Liver (tissue), 9 donors: ENCODE data around the gene GPR26. TPM values are rescaled to one million over a fixed set of nuclear protein-coding genes. Genes with fewer than 3 reads are reported as not detected.

Source experiments
- DNase-seq: peaks from one replicate; pipeline ENCODE4 v3.0.0-alpha.2; 2017; ENCODE audit warnings: low spot score
- H3K27ac ChIP-seq, 2 donors: one replicate each; pipeline ENCODE4 v1.7.0; 2013; ENCODE audit warnings: inconsistent platforms in 2 of 2, low read length in 2 of 2, control low read depth in 1 of 2, low read depth in 1 of 2, mild to moderate bottlenecking in 1 of 2
- H3K27me3 ChIP-seq, 4 donors: one replicate each; pipeline versions ENCODE4 v1.6.1 to v1.7.0; 2013; ENCODE audit warnings: low read length in 3 of 4, inconsistent platforms in 1 of 4, mild to moderate bottlenecking in 1 of 4, moderate library complexity in 1 of 4; ENCODE audit not compliant: control insufficient read depth in 4 of 4, insufficient read depth in 4 of 4
- H3K36me3 ChIP-seq, 4 donors: one replicate each; pipeline versions ENCODE4 v1.6.1 to v1.7.0; 2013; ENCODE audit warnings: low read length in 3 of 4, mild to moderate bottlenecking in 3 of 4, low read depth in 1 of 4, moderate library complexity in 1 of 4; ENCODE audit not compliant: control insufficient read depth in 4 of 4, insufficient read depth in 3 of 4
- H3K4me1 ChIP-seq, 4 donors: one replicate each; pipeline versions ENCODE4 v1.6.1 to v1.7.0; 2013; ENCODE audit warnings: low read length in 3 of 4, mild to moderate bottlenecking in 3 of 4, moderate library complexity in 1 of 4; ENCODE audit not compliant: control insufficient read depth in 4 of 4, insufficient read depth in 4 of 4
- H3K4me3 ChIP-seq, 3 donors: one replicate each; pipeline versions ENCODE4 v1.6.1 to v1.7.0; 2013; ENCODE audit warnings: low read length in 3 of 3, control low read depth in 1 of 3, low read depth in 1 of 3, mild to moderate bottlenecking in 1 of 3
- H3K9ac ChIP-seq, 2 donors: one replicate each; pipeline ENCODE4 v1.7.0; 2013; ENCODE audit warnings: low read length in 2 of 2, mild to moderate bottlenecking in 2 of 2, moderate library complexity in 2 of 2, control low read depth in 1 of 2, low read depth in 1 of 2
- H3K9me3 ChIP-seq, 4 donors: one replicate each; pipeline versions ENCODE4 v1.6.1 to v1.7.0; 2013; ENCODE audit warnings: low read length in 3 of 4; ENCODE audit not compliant: control insufficient read depth in 4 of 4
- CTCF ChIP-seq: fragments of 150-350 bp; IDR thresholded peaks from 2 replicates; pipeline ENCODE4 v1.5.1; 2017; ENCODE audit warnings: improper control_type of control experiment, low read depth, low read length; ENCODE audit not compliant: missing input control
- EGR1 ChIP-seq, 2 donors: IDR thresholded peaks; 2 replicates each; pipeline ENCODE4 v1.6.1; 2016 to 2018; ENCODE audit warnings: antibody characterized with exemption in 2 of 2, low read depth in 2 of 2
- FOXA1 ChIP-seq: IDR thresholded peaks from 2 replicates; pipeline ENCODE4 v1.6.1; 2016; ENCODE audit warnings: antibody characterized with exemption
- FOXA2 ChIP-seq: IDR thresholded peaks from 2 replicates; pipeline ENCODE4 v1.6.1; 2016; ENCODE audit warnings: antibody characterized with exemption
- GABPA ChIP-seq, 2 donors: IDR thresholded peaks in 1 of 2; conservative IDR thresholded peaks in 1 of 2; 2 replicates each; pipeline ENCODE4 v1.6.1; 2016; ENCODE audit warnings: antibody characterized with exemption in 2 of 2, mild to moderate bottlenecking in 1 of 2, moderate library complexity in 1 of 2
- HNF4A ChIP-seq, 2 donors: conservative IDR thresholded peaks; 2 replicates each; pipeline ENCODE4 v1.6.1; 2016; ENCODE audit warnings: antibody characterized with exemption in 2 of 2, mild to moderate bottlenecking in 2 of 2
- HNF4G ChIP-seq: IDR thresholded peaks from 2 replicates; pipeline ENCODE4 v1.6.1; 2016; ENCODE audit warnings: antibody characterized with exemption
- JUND ChIP-seq, 2 donors: IDR thresholded peaks; 2 replicates each; pipeline ENCODE4 v1.6.1; 2016; ENCODE audit warnings: antibody characterized with exemption in 2 of 2
- NR2F2 ChIP-seq: IDR thresholded peaks from 2 replicates; pipeline ENCODE4 v1.6.1; 2016; ENCODE audit warnings: antibody characterized with exemption
- RAD21 ChIP-seq, 2 donors: IDR thresholded peaks; 2 replicates each; pipeline ENCODE4 v1.6.1; 2016; ENCODE audit warnings: antibody characterized with exemption in 2 of 2, mild to moderate bottlenecking in 2 of 2
- REST ChIP-seq: IDR thresholded peaks from 2 replicates; pipeline ENCODE4 v1.6.1; 2016; ENCODE audit warnings: antibody characterized with exemption, mild to moderate bottlenecking
- RXRA ChIP-seq, 2 donors: IDR thresholded peaks; 2 replicates each; pipeline ENCODE4 v1.6.1; 2017 to 2018; ENCODE audit warnings: antibody characterized with exemption in 2 of 2, mild to moderate bottlenecking in 1 of 2
- SP1 ChIP-seq: IDR thresholded peaks from 2 replicates; pipeline ENCODE4 v1.6.1; 2018; ENCODE audit warnings: antibody characterized with exemption, mild to moderate bottlenecking
- TAF1 ChIP-seq: conservative IDR thresholded peaks from 2 replicates; pipeline ENCODE4 v1.6.1; 2016; ENCODE audit warnings: antibody characterized with exemption, mild to moderate bottlenecking
- YY1 ChIP-seq: IDR thresholded peaks from 2 replicates; pipeline ENCODE4 v1.6.1; 2016; ENCODE audit warnings: antibody characterized with exemption, mild to moderate bottlenecking
- ZBTB33 ChIP-seq: IDR thresholded peaks from 2 replicates; pipeline ENCODE4 v1.6.1; 2016; ENCODE audit warnings: antibody characterized with exemption
- whole genome bisulfite sequencing: extraction: QIAGEN DNeasy Blood & Tissue Kit; methylation state at CpG from one replicate; pipeline ENCODE4 v1.1.7; 2013; 5-methylcytosine and 5-hydroxymethylcytosine counted together
- polyA plus RNA-seq, 2 donors: library from polyadenylated mRNA; stranded (reverse) in 1 of 2; unstranded in 1 of 2; fragments of 200-250 nt in 1 of 2; fragments of >200 nt in 1 of 2; fragmentation: Nextera tagmentation in 1 of 2; extraction: Ambion mirVana in 1 of 2; gene quantifications; one replicate each; pipeline versions ENCODE4 v1.2.1 to v1.2.3, GENCODE V29; 2013 to 2015
- total RNA-seq, 2 donors: library from RNA; depleted of rRNA; stranded (reverse); fragments of >200 nt; gene quantifications; one replicate each; pipeline ENCODE4 v1.2.3, GENCODE V29; 2014
- TF ChIP-seq, protein P1 (sequence below): IDR thresholded peaks from 2 replicates; pipeline ENCODE4 v1.6.1; 2016; ENCODE audit warnings: antibody characterized with exemption
- TF ChIP-seq, protein P2 (sequence below): IDR thresholded peaks from 2 replicates; pipeline ENCODE4 v1.6.1; 2016; ENCODE audit warnings: antibody characterized with exemption
- donor health status: healthy.
- donor health status: healthy.
- donor health status: healthy.
- donor health status: healthy.
- donor health status: healthy.

The GPR26 gene
- total and polyA plus RNA-seq, 4 donors = not detected

GRCh38 chr10:123637326-123637880, 28.8 kb upstream of the GPR26 start:
- Histone ChIP-seq H3K9ac (no peak overlapping the region), H3K9me3 (no peaks in the 10 kb centered on the region), H3K27me3 (peaks cover 0 to 4% (median 0%) of the 10 kb centered on the region in 4 donors), H3K27ac (no peak overlapping the region), H3K4me1 (no peaks in the 10 kb centered on the region), H3K4me3 (no peak overlapping the region), H3K36me3 (no peaks in the 10 kb centered on the region)
- TF ChIP-seq EGR1 (IDR thresholded peaks at IDR 0.05; ENCODE audit: low read depth in 2 of 2) (no peak), RAD21 (IDR thresholded peaks at IDR 0.05) (no peak), NR2F2 (no peak), JUND (IDR thresholded peaks at IDR 0.05) (no peak), SP1 (no peak), GABPA (IDR thresholded peaks at IDR 0.05 in 1 of 2, conservative IDR thresholded peaks at IDR 0.05 in 1 of 2) (no peak), FOXA2 (no peak), TAF1 (no peak), FOXA1 (no peak), HNF4A (conservative IDR thresholded peaks at IDR 0.05) (no peak)
- TF ChIP-seq, protein P1, sequence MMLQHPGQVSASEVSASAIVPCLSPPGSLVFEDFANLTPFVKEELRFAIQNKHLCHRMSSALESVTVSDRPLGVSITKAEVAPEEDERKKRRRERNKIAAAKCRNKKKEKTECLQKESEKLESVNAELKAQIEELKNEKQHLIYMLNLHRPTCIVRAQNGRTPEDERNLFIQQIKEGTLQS = no peak
- 70% methylated on average over 6 of the region's 6 CpGs for WGBS
- DNase-seq = no peak

- no peak for DNase-seq
- Histone ChIP-seq H3K27ac (no peak overlapping the region), H3K9ac (no peak overlapping the region), H3K9me3 (no peaks in the 10 kb centered on the region), H3K27me3 (peaks cover 0 to 10% (median 0%) of the 10 kb centered on the region in 4 donors), H3K4me1 (no peaks in the 10 kb centered on the region), H3K4me3 (no peak overlapping the region), H3K36me3 (no peaks in the 10 kb centered on the region)
- TF ChIP-seq FOXA1 (no peak), FOXA2 (no peak), RXRA (IDR thresholded peaks at IDR 0.05) (no peak), GABPA (IDR thresholded peaks at IDR 0.05 in 1 of 2, conservative IDR thresholded peaks at IDR 0.05 in 1 of 2) (no peak)
- WGBS = 70% methylated on average over 3 of the region's 3 CpGs
Measured at GRCh38 chr10:123639131-123639530, 27.0 kb upstream of the GPR26 start.

- H3K27ac ChIP-seq = no peak overlapping the region
- H3K9me3 ChIP-seq = no peaks in the 10 kb centered on the region
- 59% methylated on average over 3 of the region's 3 CpGs for WGBS
- DNase-seq = no peak
- no peaks in the 10 kb centered on the region for H3K4me1 ChIP-seq
- no peak overlapping the region for H3K9ac ChIP-seq
- no peak for TF ChIP-seq RAD21 (IDR thresholded peaks at IDR 0.05)
- TF ChIP-seq CTCF = no peak
- TF ChIP-seq ZBTB33 = no peak
- no peak for TF ChIP-seq SP1
- TF ChIP-seq, protein P1 = no peak
- no peak for TF ChIP-seq NR2F2
- no peak for TF ChIP-seq FOXA2
- no peak for TF ChIP-seq REST
- no peak for TF ChIP-seq FOXA1
- TF ChIP-seq EGR1 (IDR thresholded peaks at IDR 0.05; ENCODE audit: low read depth in 2 of 2) = no peak
- TF ChIP-seq RXRA (IDR thresholded peaks at IDR 0.05) = no peak
- TF ChIP-seq HNF4A (conservative IDR thresholded peaks at IDR 0.05) = no peak
- TF ChIP-seq YY1 = no peak
- no peak for TF ChIP-seq JUND (IDR thresholded peaks at IDR 0.05)
- no peak for TF ChIP-seq GABPA (IDR thresholded peaks at IDR 0.05 in 1 of 2, conservative IDR thresholded peaks at IDR 0.05 in 1 of 2)
- TF ChIP-seq, protein P2, sequence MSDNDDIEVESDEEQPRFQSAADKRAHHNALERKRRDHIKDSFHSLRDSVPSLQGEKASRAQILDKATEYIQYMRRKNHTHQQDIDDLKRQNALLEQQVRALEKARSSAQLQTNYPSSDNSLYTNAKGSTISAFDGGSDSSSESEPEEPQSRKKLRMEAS = no peak
- no peak for TF ChIP-seq TAF1
- TF ChIP-seq HNF4G = no peak
- peaks cover 0 to 14% (median 1%) of the 10 kb centered on the region in 4 donors for H3K27me3 ChIP-seq
- no peaks in the 10 kb centered on the region for H3K36me3 ChIP-seq
- no peak overlapping the region for H3K4me3 ChIP-seq
Measured at GRCh38 chr10:123640016-123640535, 26.1 kb upstream of the GPR26 start.
